Fibroblast of mammary gland (primary cell): ENCODE results near the gene MLLT1.

Experiments used
- DNase-seq: peaks from one replicate; pipeline ENCODE4 v3.0.0-alpha.2; 2010; ENCODE audit warnings: low read depth
- H3K4me3 ChIP-seq: 2 replicates; pipeline ENCODE4 v1.5.1; 2011; ENCODE audit warnings: low read depth, mild to moderate bottlenecking, low read length, moderate library complexity; ENCODE audit not compliant: control insufficient read depth
- TF ChIP-seq, protein P1 (sequence below): conservative IDR thresholded peaks from 2 replicates; pipeline ENCODE4 v1.5.1; 2011; ENCODE audit warnings: low read depth, low read length, inconsistent platforms; ENCODE audit not compliant: control insufficient read depth, insufficient read depth

The MLLT1 gene

DNA sequence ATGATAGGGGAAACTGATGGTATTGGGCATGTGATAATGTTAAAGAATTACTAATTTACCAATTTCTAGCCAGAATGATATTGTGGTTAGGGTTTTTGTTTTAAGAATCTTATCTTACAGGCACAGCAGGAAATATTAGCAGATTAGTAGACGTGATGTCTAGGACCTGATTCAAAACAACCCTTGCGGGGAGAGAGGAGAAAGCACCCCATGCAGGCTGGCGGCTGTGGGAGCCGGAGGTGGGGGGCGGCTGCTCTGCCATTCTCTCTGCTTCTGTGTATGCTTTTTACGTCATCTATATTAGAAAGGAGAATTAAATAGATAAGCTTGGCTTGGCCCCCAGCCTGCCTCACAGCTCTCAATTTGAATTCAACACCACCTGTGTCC is 41.5 kb downstream of the MLLT1 start:
- H3K4me3 ChIP-seq = no peak overlapping the region
- DNase-seq = no peak
- TF ChIP-seq, protein P1, sequence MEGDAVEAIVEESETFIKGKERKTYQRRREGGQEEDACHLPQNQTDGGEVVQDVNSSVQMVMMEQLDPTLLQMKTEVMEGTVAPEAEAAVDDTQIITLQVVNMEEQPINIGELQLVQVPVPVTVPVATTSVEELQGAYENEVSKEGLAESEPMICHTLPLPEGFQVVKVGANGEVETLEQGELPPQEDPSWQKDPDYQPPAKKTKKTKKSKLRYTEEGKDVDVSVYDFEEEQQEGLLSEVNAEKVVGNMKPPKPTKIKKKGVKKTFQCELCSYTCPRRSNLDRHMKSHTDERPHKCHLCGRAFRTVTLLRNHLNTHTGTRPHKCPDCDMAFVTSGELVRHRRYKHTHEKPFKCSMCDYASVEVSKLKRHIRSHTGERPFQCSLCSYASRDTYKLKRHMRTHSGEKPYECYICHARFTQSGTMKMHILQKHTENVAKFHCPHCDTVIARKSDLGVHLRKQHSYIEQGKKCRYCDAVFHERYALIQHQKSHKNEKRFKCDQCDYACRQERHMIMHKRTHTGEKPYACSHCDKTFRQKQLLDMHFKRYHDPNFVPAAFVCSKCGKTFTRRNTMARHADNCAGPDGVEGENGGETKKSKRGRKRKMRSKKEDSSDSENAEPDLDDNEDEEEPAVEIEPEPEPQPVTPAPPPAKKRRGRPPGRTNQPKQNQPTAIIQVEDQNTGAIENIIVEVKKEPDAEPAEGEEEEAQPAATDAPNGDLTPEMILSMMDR = no peak

DNA sequence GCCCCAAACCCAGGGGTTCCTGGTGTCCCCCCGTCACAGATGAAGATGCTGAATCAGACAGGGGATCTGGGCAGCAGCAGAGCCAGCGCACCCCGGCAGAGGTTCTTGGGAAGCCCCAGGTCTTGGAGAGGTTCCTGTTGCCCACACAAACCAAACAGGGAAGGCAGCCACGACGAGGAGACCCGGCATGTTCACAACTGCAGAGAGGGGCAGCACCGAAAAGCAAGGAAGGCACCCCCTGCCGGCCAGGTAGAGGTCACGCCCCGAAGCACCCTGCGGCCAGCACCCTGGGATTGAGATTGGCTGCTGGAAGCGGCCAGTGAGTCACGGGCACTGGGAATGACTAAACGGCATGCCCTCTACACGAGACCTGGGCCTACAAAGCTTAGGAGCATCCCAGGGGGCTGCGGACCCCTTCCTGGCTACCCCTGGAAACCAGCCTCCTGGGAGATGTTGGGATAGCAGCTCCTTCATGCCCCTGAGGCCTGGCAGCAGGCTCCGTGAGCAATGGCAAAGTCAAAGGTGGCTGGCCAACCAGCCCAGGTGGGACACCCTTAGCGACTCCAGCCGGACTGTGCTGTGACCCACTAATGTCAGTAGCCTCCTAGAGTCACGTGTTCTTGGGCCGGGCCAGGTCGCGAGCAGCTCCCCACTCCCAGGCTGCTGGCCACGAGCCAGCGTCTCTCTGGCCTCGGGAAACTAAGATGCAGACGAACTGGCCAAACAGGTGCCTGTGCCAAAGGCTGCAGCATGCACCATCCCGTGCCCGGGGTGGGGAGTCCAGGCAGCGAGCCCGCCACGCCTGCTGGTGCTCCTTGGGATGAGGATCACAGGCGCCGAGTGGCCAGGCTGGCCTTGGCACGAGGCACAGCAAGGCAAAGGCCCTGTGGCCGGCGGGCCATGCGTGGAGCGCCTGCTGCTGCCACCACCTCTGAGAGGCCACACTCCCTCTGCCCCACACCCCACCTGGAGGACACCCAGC is 43.2 kb downstream of the MLLT1 start:
- no peak for DNase-seq
- TF ChIP-seq, protein P1 = no peak
- H3K4me3 ChIP-seq = no peak overlapping the region

DNA sequence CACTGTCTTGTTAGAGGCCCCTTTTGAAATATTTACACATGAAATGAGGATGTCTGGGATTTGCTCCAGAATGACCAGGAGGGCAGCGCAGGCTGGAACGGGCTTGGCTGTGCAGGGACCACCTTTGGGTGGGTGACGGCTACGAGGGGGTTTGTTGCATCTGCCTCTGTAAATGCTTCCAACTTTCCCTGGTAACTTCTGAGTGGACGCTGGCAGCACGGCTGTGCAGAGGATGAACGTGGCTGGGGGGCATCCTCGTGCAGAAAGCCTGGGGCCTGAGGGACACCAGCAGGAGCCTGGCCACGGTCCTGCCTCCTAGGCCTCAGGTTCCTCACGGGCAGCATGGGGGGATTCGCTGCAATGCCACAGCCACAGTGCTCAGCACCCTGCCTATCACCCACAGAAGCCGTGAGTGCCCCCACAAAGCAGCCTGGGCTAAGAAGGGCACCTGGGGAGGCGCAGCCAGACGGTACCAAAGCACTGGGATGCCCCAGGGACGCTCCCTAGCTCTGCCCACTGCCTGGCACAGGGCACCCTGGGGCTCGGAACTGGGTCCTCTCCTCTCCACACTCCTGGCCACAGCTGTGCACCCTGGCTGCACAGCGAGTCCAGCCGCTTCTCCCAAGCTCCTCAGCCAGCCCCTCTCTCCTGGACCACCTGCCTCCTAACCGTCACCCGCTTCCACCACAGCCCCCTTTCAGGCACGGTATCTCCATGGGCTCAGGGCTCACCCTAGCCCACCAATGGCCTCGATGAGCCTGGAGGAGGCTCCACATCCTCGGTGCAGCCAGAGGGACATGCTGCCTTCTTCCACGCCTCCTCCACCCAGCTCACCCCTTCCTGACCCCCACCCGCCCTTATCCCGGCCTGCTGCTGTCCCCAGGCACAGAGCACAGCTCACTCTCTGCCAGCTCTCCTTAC is 44.5 kb downstream of the MLLT1 start:
- H3K4me3 ChIP-seq = no peak overlapping the region
- no peak for DNase-seq
- TF ChIP-seq, protein P1 = no peak

DNA sequence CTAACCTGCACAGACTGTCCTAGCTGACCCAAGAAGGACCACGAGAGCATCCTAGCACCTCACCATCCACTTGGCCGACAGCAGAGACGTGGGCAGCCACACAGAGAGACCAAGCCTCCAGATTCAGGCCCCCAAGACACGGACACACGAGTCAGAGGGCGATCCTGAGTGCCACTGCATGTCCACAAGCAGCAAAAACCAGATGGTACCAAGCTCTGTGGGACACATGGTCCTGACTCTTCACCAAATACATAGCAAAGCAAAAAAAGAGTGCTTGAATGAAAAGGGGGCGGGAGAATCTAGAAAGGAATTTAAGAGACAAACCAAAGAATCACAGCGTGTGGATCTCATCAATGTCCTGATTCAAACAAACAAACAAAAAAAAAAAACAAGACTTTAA is 45.2 kb downstream of the MLLT1 start:
- TF ChIP-seq, protein P1 = no peak
- no peak overlapping the region for H3K4me3 ChIP-seq

DNA sequence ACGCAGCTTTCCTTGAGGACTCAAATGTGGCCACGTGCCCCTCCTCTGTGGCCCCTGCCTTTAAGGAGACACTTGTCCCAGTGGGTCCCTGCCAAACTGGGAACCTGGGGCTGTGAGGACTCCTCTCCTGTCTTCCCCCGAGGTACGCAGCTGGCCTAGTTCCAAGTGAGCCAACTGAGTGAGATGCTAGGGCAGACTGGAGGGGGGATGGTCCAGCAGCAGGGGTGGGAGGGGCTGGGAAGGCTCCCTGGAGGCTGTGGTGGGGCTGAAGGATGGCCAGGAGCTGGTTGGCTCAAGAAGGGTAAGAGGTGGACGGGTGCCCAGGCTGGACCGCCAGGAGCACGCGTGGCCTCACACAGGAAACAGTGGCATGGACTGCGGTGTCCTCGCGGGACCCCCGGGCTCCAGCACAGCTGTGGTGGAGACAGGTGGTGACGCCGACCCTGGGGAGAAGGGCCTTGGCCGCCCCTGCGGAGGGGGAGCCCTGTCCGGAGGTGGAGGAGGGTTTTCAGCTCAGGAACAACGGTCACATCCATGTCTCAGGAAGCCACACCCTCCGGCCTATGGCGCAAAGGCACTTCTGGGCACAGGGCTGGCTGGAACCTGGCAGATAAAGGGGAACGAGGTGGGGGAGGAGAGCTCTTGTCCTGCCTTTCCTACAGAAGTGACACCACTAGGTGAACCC is 45.8 kb downstream of the MLLT1 start:
- peak; percentile 20 for DNase-seq
- TF ChIP-seq, protein P1 = no peak

More for the DNA sequence above, 45.2 kb downstream of the MLLT1 start:
- DNase-seq = no peak

DNA sequence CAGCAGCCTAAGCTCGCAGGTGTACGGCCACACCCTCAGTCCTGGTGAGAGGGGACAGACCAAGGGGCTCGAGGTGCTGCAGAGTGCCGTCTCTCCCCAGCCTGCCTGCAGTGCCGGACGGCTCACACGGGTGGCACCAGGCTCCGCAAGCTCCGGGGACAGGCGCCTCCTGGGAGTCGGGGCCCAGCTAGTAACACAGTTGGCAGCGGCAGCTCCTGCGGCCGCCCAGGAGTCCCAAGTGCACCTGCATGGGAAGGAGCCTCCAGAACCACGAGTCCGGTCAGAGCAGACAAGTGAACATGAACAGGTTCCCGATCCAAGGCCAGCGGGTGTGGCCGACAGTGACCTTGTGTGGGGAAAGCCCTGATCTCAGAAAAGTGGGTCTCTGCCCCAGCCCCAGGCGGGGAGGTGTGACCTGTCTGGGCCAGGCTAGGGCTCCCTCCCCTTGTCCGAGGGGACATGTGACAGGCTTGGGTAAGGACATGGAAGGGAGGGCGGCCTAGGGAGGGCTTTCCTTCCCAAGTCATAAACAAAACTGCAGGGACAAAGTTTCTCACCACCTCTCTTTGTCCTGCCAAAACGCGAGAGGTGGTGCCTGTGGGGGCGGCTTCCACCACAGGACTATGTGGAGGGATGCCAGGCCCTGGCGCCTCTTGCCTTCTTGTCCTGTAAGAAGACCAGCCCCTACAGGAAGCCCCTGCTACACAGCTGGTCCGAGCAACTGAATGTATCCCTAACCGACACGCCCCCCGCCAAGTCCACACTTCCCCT is 46.5 kb downstream of the MLLT1 start:
- TF ChIP-seq, protein P1 = no peak
- DNase-seq = peak; percentile 67
- no peak overlapping the region for H3K4me3 ChIP-seq

More for the DNA sequence above, 45.8 kb downstream of the MLLT1 start:
- no peak overlapping the region for H3K4me3 ChIP-seq
